ENCODE data around the gene PTH.
A peak's percentile ranks its signal among the peaks of the same experiment; 100 is the strongest.

The PTH gene

DNA sequence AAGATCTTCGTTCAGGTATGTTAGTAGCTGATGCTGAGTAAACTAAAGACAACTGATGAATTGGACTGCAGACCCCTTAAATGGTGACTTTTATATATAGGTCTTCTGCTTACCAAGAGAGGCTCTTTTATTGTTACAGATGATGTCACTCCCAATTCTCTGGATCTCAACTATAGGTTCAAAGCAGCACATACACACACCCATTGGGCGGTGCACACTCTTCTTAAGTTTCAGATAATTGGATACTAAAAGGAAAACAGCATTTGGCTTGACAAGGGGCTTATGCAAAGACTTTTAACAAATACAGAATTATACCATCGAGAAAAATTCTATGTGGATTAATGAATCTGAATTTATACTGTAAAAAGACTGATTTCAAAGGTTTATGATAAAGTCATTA, at the start of gene PTH:
Gene PTH, minus strand, starts transcription at position 69 of the 400 bp plus-strand sequence. CDS start 3,142 bp downstream, outside the sequence.
- no peak for DNase-seq

GRCh38 chr11:13538044-13538443, 42.2 kb upstream of the PTH start:
- DNase-seq = no peak

GRCh38 chr11:13535819-13536218, 40.0 kb upstream of the PTH start:
- DNase-seq = no peak

GRCh38 chr11:13534358-13534757, 38.6 kb upstream of the PTH start:
- no peak for DNase-seq

DNA sequence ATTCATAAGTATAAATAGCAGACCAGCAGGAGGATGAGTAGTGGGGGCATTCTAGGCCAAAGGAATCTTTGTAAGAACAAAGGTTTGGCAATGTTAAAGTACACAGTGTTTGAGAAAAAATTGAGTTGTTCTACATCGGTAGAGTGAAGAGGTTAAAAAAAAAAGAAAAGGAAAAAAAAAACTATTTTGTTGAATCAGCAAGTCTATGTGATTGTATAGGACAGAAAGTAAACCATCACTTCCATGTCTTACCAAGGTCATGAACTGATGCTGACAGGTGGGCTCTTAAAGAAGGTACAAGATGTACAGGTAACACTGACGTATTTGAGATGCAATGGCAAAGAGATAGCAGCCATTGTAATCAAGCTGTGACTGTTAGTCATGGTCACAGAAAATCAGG, 29.5 kb upstream of the PTH start:
- no peak for DNase-seq

DNA sequence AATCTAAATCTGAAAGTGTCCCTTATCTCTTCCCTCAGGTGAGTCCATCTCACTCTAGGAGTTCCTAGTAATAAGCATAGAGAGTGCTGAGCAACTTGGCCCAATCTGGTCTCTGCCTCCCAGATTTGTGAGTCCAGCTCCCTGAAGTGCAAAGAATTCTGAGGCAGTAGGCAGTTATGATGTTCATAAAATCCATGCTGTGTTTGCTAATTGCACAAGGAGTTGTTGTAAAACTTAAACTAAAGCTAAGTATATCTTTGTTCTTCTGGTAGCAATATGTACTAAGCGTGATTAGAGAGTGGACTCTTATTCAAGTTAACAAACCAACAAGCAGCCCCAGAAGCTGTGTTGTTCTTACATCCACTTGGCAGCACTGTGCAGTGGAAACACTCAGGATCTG, 7.6 kb upstream of the PTH start:
- no peak for DNase-seq

GRCh38 chr11:13502492-13502891, 6.7 kb upstream of the PTH start:
- no peak for DNase-seq

DNA sequence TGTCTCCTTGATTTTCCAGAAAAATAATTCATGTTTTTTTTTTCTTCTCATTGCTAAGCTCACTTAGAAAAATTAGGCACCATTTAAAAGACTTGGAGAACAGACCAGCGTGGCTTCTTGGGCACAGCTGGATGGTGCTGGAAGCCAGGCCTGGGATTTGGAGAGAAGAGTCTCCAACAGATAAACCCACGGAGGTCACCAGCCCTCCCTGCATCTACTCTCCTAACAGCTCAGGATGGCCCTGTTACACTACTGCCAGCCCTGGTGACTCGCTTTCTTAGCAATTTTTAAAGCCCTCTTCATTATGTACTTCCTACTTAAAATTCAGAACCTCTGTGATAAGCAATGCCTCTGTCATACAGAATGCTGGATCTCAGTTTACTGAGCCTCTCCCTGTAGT, 1.7 kb downstream of the PTH start:
- no peak for DNase-seq

DNA sequence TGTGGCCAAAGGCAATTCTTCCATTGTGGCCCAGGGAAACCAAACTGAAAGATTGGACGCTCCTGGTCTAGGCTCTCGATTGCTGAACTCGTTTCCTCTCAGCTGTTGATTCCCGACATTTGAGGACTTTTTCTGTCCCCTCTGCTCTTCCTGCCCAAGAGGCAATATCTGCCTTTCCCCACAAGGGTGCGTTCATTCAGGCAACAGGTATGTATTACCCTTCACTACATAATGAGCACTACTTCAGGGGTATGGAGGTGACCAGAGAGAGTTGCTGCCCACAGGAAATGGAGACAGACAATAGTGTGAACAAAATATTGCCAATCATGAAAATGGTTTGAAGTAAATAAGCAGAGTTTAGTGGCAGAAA, 8.2 kb downstream of the PTH start:
- DNase-seq = no peak

DNA sequence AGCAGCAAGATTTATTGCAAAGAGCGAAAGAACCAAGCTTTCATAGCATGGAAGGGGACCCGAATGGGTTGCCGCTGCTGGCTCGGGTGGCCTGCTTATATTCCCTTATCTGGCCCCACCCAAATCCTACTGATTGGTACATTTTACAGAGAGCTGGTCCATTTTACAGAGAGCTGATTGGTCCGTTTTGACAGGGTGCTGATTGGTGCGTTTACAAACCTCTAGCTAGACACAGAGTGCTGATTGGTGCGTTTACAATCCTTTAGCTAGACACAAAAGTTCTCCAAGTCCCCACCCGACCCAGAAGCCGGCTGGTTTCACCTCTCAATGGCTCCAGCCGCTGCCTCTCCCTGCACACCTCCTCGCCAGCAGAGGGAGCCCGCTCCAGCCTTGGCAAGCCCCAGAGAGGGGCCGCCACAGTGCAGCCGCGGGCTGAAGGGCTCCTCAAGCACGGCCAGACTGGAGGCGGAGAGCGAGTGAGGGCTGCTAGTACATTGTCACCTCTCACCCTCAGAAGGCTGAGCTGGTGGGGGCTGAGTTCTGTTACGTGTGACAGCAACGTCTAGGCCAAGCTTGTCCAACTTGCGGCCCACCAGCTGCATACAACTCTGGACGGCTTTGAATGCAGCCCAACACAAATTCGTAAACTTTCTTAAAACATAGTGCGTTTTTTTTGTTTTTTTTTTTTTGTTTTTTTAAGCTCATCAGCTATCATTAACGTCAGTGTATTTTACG, 8.7 kb downstream of the PTH start:
- peak; percentile 72 for DNase-seq

GRCh38 chr11:13480198-13480597, 15.6 kb downstream of the PTH start:
- no peak for DNase-seq

DNA sequence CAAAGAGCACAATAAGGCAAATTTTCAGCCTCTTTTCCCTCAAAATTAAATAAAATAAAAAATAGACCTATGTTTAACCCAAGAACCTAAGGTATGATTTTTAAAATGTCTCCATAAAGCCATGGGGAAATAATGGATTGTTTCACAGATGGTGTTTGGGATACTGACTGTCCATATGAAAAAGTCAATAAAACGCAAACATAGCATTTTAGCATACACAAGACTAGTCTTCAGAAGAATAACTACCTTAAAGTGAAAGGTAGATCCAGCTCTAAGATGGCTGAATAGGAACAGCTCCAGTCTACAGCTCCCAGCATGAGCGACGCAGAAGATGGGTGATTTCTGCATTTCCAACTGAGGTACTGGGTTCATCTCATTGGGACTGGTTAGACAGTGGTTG, 16.1 kb downstream of the PTH start:
- no peak for DNase-seq

DNA sequence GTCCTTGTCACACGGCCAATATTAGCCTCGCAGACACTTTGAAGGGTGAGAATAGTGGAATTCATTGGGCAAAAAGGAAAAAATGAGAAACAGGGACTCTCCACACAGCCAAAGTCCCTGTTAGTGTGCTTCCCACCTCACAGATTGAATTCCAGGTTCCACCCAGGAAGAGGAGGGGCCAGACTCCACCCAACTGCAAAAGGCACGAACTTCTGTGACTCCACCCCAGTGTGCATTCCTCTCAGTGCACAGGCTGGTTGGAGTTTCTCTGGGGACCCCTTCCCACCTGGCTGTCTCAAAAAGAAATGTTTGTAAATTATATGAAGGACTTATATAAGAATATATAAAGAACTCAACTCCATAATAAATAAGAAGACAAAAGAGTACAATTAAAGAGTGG, 20.7 kb downstream of the PTH start:
- DNase-seq = no peak

- no peak for DNase-seq
These were observed 22.6 kb downstream of the PTH start for GRCh38 chr11:13473013-13473722.

GRCh38 chr11:13468750-13469149, 27.0 kb downstream of the PTH start:
- no peak for DNase-seq

- DNase-seq = no peak
These were observed 29.9 kb downstream of the PTH start for GRCh38 chr11:13465909-13466371.

DNA sequence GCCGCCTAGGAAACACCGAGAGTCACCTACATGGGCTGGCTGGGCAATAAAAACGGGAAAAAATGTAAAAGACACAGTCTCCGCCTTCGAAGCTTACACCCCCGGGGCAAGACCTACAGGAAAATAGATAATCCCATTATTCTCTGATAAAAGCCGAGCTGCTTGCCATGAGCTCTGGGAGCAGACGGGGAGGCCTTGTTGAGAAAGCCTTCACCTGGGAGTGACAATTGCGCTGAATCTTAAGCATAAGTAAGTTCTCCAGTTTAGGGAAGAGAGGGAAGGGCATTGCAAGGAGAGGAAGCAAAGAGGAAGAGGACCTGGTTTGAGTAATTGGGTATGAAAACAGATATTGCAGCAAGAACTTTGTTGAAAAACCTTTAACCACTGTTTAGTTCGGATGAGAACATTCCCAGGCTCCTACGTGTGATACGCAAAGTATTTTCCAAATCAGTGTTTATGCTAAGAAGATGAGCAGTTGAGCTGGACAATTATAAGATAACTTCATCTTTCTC, 32.0 kb downstream of the PTH start:
- DNase-seq = no peak

DNA sequence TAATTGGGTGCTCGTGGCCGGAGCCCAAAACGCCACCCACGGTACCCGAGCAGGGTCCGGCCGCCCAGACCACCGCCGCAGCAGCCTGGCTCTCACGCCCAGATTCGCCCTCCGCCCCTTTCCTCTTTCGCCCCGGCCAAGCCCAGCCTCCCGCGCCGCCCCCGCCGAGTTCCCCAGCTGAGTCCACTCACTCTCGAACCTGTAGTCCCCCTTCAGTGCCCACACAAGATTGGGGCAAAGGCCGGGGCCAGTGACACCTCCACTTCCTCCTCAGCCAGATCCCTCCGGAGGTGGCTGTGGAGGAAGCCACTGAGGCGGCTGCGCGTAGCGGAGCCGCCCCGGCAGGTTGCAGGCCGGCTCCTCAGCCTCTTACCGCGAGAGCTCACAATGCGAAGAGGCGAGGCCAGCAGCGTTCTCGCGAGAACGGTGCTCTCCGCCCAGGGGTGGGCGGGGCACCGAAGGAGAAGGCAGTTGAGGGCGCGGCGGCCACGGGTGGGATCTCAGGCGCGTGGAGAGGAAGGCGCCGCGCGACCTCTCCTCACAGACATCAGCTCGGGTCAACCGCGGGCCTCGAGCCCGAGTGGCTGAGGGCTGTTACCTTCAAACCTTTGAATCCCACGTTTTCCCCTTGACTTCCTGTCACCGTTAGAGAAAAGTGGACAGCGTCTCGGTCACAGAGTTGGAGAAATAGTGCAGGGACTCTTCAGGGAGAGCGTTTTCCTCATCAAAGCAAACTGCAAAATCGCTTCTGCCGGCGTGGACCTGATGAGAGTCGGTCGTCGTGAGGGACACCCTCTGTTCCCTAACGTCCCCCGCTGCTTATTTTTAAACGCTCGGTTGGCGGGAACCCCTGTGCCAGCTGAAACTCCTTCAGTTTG, 32.7 kb downstream of the PTH start, which contains the start of gene BTBD10:
Gene BTBD10, minus strand, starts transcription at position 322 of the 878 bp plus-strand sequence. CDS start 18,098 bp downstream, outside the sequence.
- peak; percentile 91 for DNase-seq

GRCh38 chr11:13462311-13462900, 33.4 kb downstream of the PTH start:
- DNase-seq = peak; percentile 51

DNA sequence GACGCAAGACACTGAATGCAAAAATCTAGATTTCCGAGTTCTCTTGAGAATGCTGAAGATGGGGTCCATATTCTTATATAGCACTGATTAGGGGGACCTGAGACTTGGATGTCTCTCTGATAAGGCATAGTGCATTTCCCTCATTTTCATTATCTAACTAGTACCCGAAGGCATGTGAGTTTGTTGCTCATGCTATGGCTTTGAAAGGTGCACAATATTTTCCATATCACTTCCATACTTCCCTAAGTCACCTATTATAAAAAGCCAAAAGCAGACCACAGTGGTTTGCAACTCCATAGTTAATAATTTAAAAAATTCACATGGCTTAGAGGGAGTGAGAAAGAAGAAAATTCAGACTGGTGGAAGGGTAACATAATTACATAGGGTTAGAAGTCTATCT, 34.5 kb downstream of the PTH start:
- DNase-seq = no peak

- DNase-seq = no peak
These were observed 44.9 kb downstream of the PTH start for GRCh38 chr11:13450832-13451397.

- no peak for DNase-seq
These were observed 46.3 kb downstream of the PTH start for GRCh38 chr11:13449522-13449921.
